ENCODE measurements around the gene HEYL. TPM values are rescaled to one million over a fixed set of nuclear protein-coding genes. Genes with fewer than 3 reads are reported as not detected.

Gene HEYL
- total and polyA plus RNA-seq, 9 of the 15 experiments (the other 6 are each of a cell fraction or from before 2014, with no cell fraction given), result 0.13 to 0.89 (median 0.25) TPM

GRCh38 chr1:39639305-39640130 lies at the start of gene HEYL (continued):
- TF ChIP-seq RREB1 (CRISPR knock-in tag; IDR thresholded peaks at IDR 0.05) (peak; percentile 51; the same call in 1 of the 2 replicates), SMAD2 (IDR thresholded peaks at IDR 0.05; ENCODE audit: low read depth, low read length) (no peak), TSHZ1 (CRISPR knock-in tag; IDR thresholded peaks at IDR 0.05) (no peak), CBX2 (IDR thresholded peaks at IDR 0.05; ENCODE audit: insufficient read depth, low read length, poor library complexity, severe bottlenecking) (no peak), E2F8 (IDR thresholded peaks at IDR 0.05; ENCODE audit: low read depth, partially characterized antibody) (no peak), CUX1 (CRISPR knock-in tag; IDR thresholded peaks at IDR 0.05) (no peak)

Measured in K562 (cell line).